Measurements from ENCODE around the gene AKAP8.

DNA sequence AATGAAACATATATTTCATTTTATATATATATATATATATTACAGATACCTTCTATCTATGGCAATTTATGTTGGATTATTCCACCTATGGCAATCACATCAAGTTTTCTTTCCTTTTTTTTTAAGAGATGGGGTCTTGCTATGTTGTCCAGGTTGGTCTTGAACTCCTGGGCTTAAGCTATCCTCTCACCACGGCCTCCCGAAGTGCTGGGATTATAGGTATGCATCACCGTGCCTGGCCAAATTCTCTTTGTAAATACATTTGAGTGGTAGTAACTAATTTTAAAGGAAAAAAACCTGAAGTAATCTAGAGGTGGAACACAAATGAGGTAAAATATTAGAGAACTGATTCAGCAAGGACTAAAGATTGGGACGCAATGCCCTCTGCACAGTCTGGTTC lies 25.7 kb downstream of the AKAP8 start:
- TF ChIP-seq POLR2A (IDR thresholded peaks at IDR 0.05; ENCODE audit: low read depth, low read length) (no peak), TAF1 (IDR thresholded peaks at IDR 0.05; ENCODE audit: borderline replicate concordance, low read depth, low read length) (no peak), POLR2AphosphoS5 (IDR thresholded peaks at IDR 0.05; ENCODE audit: low read depth, low read length) (no peak)
